ENCODE results near the gene BFAR. TPM values are rescaled to one million over a fixed set of nuclear protein-coding genes. Genes with fewer than 3 reads are reported as not detected.
"Not testable (repeated sequence)": the region's sequence is repeated elsewhere in the genome, so short reads cannot be mapped to it uniquely, and the experiment has no call there.

BFAR gene
- total RNA-seq, 1 donor from 2014 or later, result 72.3 TPM

- DNase-seq (ENCODE audit: low read depth), result no peak
Observed at GRCh38 chr16:14635395-14636165, 2.8 kb downstream of the BFAR start.

- DNase-seq (ENCODE audit: low read depth), result not testable (repeated sequence)
Observed at GRCh38 chr16:14636179-14636950, 3.6 kb downstream of the BFAR start.

- DNase-seq (ENCODE audit: low read depth), result not testable (repeated sequence)
Observed at GRCh38 chr16:14636951-14637240, 4.1 kb downstream of the BFAR start.

GRCh38 chr16:14640538-14640937 lies 7.8 kb downstream of the BFAR start:
- DNase-seq (ENCODE audit: low read depth), result no peak

GRCh38 chr16:14641206-14641605 lies 8.5 kb downstream of the BFAR start:
- no peak for DNase-seq (ENCODE audit: low read depth)

GRCh38 chr16:14641926-14642325 lies 9.2 kb downstream of the BFAR start:
- no peak for DNase-seq (ENCODE audit: low read depth)

- DNase-seq (ENCODE audit: low read depth), result no peak
Observed at GRCh38 chr16:14649816-14650215, 17.1 kb downstream of the BFAR start.

- no peak for DNase-seq (ENCODE audit: low read depth)
Observed at GRCh38 chr16:14650629-14651028, 17.9 kb downstream of the BFAR start.

GRCh38 chr16:14652726-14653125 lies 20.0 kb downstream of the BFAR start:
- DNase-seq (ENCODE audit: low read depth), result no peak

- DNase-seq (ENCODE audit: low read depth), result peak; percentile 60
Observed at GRCh38 chr16:14658063-14658462, 25.3 kb downstream of the BFAR start.

GRCh38 chr16:14667347-14668266 lies 34.9 kb downstream of the BFAR start:
- DNase-seq (ENCODE audit: low read depth), result no peak

GRCh38 chr16:14668556-14669223 lies 35.9 kb downstream of the BFAR start:
- DNase-seq (ENCODE audit: low read depth), result no peak

GRCh38 chr16:14669776-14670175 lies 37.0 kb downstream of the BFAR start:
- peak; percentile 15 for DNase-seq (ENCODE audit: low read depth)

- no peak for DNase-seq (ENCODE audit: low read depth)
Observed at GRCh38 chr16:14672403-14672971, 39.7 kb downstream of the BFAR start.

GRCh38 chr16:14676633-14677032 lies 43.9 kb downstream of the BFAR start:
- DNase-seq (ENCODE audit: low read depth), result no peak

- no peak for DNase-seq (ENCODE audit: low read depth)
Observed at GRCh38 chr16:14677627-14678026, 44.9 kb downstream of the BFAR start.

- DNase-seq (ENCODE audit: low read depth), result no peak
Observed at GRCh38 chr16:14678748-14679497, 46.2 kb downstream of the BFAR start.

GRCh38 chr16:14680396-14680795 lies 47.6 kb downstream of the BFAR start:
- DNase-seq (ENCODE audit: low read depth), result not testable (repeated sequence)

GRCh38 chr16:14681115-14681514 lies 48.4 kb downstream of the BFAR start:
- no peak for DNase-seq (ENCODE audit: low read depth)

GRCh38 chr16:14682121-14682520 lies 49.4 kb downstream of the BFAR start:
- DNase-seq (ENCODE audit: low read depth), result no peak

All from myocyte (in vitro differentiated cells).